CD4-positive, alpha-beta T cell treated with Interleukin-1 beta for 1 hour (primary cell): Measurements from ENCODE around the gene TEX261.
"Not testable (repeated sequence)": the region's sequence is repeated elsewhere in the genome, so short reads cannot be mapped to it uniquely, and the experiment has no call there.

ENCODE experiments used
- DNase-seq, 2 donors: peaks; one replicate each; pipeline ENCODE4 v3.0.0-alpha.2; 2020 to 2022

The TEX261 gene

DNA sequence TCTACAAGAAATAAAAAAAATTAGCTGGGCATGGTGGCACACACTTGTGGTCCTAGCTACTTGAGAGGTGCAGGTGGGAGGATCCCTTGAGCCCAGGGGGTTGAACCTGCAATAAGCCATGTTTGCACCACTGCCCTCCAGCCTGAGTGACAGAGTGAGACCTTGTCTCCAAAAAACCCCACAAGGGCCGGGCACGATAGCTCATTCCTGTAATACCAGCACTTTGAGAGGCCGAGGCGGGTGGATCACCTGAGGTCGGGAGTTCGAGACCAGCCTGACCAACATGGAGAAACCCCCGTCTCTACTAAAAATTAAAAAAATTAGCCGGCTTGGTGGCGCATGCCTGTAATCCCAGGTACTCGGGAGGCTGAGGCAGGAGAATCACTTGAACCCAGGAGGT is 5.3 kb upstream of the TEX261 start:
- not testable (repeated sequence) for DNase-seq

DNA sequence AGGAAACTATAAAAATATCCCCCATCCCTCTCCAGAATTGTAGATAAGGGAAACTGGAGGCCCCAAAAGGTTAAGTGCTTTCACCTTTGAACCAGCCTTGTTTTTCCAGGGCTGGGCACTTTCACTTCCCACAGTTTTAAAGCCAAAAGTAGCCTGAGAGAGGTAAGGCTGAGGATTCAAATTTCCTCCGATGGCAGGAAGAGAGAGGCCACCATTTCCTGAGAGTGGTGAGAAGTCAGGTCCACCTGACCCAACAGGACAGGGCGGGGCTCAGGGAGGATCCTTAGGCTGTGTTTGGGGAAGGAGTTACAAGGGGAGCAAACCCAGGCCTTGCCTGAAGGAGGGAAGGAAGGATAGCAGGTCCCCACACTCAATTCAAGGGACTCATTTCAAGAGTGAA is 4.7 kb upstream of the TEX261 start:
- no peak for DNase-seq

DNA sequence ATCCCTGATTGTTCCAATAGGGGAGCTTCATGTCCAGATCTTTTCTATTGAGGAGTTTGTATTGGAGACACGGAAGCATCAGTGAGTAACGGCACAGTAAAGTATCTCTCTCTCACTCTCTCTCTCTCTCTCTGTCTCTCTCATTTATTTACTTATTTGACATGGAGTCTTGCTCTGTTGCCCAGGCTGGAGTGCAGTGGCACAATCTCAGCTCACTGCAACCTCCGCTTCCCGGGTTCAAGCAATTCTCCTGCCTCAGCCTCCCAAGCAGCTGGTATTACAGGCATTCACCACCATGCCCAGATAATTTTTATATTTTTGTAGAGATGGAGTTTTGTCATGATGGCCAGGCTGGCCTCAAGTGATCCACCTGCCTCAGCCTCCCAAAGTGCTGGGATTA is 4.2 kb upstream of the TEX261 start:
- not testable (repeated sequence) for DNase-seq

DNA sequence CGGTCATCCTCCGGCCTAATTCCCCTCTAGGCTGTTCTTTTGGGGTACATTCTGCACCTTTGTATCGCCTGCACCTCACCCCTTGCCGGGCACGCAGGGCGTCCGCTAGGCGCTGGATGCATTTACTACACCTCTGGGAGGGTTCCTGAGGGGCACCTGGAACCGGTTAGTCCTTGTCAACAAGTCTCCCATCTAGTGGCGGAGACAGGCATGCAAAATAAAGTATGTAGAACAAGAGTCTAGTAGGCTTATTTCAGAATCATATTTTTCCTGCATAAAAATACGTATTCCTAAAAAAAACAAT is 705 bp upstream of the TEX261 start:
- peak; percentile 51 to 69 for DNase-seq

DNA sequence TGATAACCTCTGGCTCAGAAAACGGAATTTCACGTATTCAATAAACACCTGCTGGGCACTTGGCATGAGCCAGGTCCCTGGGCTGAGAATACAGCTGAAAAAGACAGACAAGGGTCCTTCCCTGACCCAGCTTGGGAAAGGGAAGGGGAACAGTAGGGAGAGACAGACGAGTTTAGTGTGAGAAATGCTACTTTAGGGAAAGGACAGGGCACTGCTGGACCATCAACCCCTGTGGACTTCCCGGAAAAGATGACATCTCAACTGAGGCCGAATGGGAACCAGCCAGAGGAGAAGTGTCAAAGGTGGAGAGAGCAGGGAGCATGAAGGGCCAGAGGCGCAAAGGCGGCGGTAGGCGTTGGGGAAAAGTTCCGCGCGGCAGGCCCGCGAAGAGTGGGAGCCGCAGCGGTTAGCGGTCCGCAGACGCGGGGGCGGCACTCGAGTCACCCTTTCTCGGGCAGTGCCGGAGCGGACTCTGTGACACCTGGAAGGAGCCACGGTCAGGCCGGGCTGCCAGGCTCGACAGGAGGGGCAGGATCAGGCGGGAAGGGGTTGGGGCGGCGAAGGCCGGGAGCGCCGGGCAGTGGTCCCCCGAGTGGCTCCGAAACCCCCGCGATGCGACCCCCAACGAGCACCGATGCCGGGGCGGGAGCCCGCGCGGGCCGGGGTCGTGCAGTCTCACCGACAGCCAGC is 519 bp downstream of the TEX261 start:
- peak; percentile 4 to 15 for DNase-seq

DNA sequence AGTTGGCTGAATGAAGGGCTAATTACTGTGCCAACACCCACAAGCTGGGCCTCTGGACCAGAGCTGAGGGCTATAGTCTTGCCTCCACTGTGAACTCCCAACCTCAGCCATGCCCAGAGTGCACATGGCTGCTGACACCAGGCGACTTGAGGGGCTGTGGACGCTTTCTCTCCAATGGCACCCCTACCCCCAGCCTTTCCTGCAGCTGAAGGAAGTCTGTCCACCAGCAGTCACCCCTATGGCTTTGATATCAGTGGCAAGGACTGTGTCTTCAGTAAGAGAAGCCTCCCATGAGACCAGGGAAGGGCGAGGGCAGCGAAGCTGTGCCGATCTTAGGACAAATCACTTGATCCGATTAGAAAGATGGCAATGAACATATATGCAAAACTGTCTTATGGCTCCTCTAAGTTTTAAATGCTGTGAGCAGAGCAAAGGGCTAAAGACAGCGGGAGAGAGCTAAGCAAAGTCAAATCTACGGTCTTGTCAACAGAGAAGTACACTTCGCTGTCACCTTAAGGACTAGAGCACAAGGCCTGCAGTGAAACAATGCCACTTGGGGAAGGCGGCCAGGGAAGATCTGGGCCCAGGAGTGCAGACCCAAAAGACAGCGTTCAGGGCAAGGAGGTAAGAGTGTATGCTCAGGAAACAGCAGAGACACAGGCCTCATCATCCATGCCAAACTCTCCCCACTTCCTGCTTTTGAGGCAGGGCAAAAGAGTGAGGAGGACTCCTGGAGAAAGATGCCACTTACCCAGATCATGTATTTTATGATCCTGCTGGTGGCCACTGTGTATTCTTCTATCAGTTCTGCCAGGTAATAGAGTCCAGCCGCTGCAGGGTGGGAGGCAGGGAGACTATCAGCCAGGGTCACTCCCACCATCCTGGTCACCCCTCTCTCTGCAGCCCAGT is 1.5 kb downstream of the TEX261 start:
- no peak for DNase-seq

DNA sequence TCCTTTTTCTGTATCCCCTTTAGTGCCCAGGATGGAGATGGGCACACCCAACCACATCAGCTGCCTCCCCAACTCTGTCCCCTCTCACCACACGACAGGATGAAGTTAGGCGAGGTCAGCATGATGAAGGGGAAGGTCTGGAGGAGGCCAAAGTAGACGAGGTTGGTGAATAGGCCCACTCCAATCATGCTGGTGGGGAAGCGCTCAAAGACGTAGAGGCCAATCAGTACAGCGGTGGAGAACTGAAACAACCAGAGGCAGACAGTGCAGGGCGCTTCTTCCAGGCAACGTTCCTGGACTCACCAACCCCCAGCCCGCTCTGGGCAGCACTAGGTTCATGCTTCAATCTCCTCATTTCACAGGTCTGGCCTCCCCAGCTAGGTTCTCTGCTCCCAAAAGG is 2.9 kb downstream of the TEX261 start:
- DNase-seq, result no peak

DNA sequence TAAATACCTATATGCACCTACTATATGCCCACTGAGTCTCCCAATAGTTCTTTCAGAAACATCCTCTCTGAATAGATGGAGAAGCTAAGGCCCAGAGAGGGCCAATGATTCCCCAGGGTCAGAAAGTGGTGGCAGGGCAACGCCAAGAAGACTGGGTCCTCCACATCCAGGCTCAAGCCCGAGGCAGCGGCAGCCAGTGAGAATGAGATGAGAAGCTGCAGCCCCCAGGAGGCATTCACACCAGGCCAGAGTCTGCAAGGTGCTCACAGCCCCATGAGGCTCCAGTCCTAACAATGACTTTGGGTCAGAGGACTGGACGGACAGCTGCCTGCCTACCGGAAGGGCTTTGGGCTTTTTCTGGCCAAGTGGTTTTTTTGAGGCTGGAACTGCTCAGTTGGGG is 3.5 kb downstream of the TEX261 start:
- DNase-seq, result no peak

DNA sequence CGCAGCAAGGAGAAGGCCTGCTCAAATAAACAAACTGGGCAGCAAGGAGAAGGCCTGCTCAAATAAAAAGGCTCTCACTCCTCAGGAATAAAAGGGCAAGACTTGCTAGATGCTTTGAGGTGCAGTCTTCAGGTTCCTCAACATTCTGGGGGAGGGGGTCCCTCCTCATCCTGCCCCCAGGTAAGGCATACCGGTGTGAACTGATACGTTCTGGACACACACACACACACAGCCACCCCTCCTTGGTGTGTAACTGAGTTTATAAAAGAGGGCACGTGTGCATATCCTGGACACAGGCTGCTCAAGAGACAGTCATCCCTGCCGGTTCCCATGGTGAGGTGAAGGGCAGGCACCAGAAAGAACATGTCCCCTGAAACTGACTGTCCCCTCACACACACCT is 4.5 kb downstream of the TEX261 start:
- no peak for DNase-seq

DNA sequence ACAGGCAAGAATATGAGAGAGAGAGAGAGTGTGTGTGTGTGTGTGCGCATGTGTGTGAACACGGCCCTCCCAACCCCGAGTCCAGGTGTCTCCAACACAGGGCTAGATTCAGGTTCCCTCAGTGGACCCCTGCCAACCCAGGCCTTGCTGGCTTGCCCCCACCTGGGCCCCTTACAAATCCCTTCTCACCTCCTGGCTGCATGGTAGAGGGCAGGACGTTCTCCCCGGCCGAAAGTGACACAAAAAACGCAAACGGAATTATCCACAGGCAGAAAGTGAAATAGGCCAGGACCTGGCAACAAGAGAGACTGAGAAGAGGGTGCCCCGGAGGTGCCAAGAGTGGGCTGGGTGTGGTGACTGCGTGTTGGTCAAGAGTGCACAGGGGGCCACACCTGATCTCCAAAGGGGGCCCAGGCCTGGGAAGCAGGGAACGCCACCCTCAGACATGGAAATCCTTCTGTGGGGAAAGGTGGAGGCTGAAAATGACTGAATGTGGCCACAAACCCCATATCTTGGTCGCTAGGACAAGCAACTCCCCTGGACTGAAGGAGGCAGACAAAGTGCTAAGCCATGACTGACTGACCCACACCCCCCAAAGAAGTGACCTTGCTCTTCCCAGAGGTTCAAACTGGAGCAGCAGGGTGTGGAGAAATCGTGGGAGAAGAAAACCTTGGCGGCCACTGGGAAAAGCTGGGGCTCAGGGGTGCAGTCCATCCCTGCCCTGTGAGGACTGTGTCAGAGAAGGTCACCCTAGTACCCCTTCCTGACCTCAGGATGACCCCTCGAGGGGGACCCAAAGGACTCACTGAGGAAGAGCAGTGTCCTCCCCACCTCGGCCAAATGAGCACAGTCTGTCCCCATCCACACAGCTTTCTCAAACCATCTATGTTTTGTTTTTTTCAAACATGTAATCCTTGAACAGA is 5.7 kb downstream of the TEX261 start:
- DNase-seq, result no peak

DNA sequence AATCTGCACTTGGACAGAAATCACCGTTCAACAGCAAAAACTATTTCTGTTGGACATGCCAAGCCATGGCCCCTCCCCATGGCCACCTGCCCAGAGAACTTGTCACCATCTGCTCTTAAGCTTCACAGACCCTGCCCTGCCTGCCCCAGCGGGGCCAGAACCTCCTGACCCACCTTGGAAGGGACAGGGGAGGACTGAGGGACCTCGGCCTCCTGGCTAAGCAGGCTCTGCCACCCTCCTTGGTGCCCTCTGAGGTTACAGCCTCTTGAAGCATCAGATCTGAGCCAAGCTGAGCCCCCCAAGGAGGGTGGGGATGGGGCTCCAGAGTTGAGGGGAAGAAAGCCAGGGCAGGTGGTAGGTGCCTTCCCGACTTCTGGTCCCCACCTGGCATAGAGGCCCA is 6.5 kb downstream of the TEX261 start:
- DNase-seq, result no peak

DNA sequence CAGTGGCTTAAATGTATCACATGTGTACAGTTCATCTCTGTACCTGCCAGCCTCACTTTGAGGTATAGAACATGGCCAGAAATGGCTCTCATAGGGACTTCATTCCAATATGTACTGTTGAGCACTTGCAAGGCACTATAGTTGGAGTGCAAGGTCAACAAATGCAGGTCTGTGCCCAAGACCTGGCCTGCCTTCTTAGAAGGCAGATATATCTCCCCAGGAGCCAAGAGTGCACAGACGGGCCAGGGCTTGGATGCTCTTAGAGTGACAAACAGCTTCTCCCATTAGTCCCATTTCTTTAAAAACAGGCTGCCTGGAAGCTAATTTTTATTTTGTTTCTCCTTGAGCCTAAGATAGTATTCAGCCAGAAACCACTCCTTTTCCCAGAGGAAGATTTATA is 7.3 kb downstream of the TEX261 start:
- DNase-seq, result no peak

DNA sequence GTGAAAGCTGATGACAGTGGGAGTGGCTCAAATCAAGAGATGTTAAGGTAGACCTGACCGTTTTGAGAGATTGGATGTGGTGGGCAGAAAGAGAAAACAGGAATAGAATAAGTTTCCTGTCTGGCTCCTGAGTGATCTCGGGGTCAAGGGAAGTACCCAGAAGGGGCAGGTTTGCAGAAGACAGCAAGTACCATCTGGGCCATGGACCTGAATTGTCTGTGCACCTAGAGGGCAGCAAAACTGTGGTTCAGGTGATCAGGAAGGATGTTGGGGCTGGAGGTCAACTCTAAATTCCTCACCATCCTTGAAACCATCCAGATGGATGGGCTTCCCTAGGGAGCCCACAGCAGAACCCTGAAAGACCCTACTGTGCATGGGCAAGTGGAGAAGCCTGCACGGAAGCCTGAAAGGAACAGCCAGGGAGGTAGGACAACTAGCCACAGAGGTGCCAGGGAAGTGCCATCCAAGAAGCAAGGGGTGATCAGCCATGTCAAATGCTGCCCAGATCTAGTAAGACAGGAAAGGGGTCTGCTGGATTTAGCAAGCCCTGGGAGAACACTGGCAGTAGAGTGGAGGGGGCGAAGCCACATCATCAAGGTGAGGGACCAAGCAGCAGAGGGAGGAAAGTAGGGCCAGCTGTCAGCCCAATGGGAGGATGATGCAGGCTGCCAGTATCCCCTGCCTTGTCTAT is 8.0 kb downstream of the TEX261 start:
- DNase-seq, result no peak

DNA sequence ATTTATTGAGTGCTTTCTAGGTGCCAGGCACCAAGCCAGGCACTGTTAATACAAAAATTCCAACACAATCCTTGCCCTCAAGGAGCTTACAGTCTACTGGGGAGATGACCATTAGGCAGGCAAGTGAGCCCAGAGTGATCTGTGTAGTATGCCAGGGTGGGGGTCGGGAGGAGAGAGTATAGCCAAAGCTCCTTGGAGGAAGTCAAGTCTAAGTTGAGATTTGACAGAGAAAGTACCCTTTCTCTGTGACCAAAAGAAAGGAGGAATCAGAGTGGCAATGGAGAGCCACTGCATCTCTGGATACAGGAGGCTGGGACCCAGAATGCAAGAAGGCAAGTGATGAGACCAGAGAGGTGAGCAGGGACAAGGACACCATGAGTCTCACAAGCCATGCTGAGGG is 8.7 kb downstream of the TEX261 start:
- DNase-seq, result no peak

DNA sequence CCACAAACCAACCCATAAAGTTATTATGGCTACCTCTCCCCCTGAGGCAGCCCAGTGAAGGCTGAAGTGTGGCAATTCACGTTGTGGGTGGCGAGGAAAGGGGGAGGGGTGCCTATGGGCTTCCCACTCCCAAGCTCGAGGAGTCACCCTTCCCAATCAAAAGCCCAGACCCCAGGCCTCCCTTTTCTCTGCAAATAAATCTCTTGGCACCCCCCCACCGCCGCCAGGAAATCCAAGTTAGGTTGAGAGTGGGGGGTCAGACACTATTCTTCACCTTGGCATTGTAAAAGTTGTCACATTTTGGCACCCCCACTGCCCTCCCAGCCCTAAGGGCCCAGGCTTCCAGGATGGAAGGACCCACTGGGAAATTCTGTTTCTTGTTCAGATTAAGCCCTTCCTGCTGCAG is 9.4 kb downstream of the TEX261 start:
- DNase-seq, result no peak

DNA sequence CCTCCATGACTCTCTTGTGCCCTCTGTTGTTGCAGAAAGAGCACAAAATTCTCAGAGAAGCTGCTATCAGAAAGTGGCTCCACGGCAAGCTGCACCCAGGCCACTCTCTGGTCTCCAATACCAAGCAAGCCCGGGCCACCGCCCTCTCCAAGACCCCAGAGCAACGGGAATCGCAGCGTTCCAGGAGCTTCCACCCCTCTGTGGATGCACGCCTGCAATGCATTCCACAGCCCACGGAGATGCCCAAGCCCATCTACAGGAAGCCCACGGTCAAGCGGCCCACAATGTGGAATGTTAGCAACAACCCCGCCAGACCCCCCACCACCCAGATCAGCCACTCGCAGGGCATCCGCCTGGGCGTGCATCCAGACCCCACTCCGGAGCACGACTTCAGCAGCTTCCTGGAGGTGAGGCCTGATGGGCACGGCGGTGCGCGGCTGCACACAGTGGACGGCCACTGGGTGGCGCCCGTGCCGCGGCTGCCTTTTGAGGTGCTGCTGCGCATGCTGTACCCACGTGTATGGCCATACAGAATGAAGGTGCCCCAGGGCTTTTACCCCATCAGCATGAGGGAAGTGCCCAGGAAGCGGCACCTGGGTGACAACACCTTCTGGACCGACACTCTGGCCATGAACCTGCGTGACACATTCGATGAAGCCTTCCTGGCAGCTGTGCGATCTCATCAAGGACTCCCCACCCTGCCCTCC is 9.9 kb downstream of the TEX261 start:
- DNase-seq, result peak; percentile 82

DNA sequence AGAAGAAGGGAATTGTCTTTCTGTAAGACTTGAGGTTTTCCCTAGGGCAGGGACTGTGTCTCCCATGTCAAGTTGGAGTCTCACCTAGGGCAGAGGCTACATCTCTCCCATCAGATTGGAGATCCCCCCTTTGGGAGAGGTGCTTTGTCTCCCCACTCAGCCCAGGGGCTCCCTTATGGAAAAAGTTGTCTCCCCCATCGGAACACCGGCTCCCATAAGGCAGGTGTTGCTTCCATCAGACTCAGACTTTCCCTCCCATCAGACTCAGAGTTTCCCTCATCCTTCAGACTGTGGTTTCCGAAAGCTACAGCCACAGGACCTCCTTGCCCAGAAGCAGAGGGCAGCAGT is 10.5 kb downstream of the TEX261 start:
- no peak for DNase-seq

DNA sequence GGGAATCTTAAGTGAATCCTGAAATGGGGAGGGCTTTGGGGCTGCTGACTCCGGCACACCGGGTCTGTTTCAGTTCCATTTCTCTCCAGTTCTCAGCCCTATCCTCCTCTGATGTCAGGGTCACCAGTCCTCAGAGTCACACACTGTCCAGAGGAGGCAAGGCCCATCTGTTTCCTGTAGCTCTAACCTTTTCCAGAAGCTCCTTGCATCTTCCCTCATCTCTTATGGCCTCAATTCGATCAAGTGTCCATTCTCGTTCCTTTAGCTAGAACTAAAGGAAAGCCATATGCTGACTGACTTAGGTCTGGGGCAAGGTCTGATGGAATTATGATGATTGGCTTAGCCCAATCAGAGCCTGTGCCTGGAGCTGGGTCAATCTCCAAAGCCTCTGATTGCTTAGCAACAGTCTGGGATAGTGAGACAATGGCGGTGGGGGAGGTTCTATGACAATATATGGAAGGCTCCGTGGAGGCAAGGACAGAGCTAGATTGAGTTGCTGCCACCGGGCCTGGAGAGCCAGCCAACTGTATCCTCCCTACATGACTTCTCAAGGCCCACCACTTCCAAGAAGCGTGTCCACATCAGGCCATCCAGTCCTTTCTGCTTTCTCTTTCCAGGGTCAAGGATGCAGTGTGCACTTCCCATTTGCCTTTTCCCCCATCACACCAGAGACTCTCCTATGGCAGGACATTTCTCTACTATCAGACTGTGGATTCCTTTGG is 11.0 kb downstream of the TEX261 start:
- no peak for DNase-seq

DNA sequence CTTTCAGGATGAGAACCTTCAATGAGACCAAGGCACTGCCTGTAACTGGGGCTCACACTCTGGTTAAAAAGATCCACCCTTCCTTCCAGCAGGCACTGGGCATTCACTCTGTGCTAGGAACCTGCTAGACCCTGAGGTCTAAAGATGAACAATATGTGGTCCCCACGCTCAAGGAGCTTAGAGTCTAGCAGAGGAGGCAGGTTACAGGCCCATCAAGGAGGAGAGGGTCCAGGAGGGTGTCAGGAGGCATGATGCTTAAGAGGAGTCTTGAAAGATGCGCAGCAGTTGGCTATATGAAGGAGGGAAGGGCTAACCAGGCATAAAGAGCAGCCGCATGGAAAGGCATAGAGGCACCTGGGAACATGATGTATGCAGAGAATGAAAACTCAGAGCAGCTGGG is 11.7 kb downstream of the TEX261 start:
- no peak for DNase-seq

DNA sequence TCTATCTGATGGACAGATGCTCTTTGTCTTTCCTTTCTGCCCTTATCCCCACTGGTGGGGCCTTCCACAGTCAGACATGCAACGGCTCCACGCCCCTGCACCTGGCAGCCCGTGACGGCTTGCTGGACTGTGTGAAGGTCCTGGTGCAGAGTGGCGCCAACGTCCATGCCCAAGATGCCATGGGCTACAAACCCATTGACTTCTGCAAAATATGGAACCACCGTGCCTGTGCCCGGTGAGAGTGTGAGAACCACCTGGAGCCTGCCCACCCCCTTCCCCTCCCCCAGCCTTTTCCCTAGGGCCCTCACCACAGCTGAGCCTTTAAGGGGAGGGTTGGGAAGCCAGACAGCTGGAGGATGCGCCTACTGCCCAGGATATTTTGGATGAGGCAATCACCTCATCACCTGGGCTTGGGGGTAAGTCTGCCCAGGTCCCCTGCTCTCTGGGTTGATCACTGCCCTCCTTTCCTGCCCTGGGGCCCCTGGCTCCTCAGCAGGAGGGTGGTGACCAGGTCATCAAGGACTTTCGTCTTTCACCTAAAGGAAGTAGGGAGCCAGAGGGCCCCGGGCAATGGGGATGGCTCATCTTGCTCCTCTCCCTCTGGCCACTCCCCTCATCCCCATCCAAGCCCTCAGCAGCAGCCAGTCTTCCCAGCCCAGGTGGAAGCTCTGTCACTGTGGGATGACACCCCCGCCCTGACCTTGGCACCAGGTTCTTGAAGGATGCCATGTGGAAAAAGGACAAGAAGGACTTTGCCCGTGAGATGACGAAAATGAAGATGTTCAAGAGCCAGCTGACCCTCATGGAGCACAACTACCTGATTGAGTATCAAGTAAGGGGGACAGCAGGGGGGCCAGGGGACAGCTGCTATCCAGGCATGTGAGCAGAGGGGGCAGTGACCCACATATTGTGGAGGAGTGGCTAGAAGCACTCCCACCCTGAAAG is 12.5 kb downstream of the TEX261 start:
- DNase-seq, result no peak
